Posterior vena cava (tissue), 2 donors: Measurements from ENCODE around the gene L3MBTL3. TPM values are rescaled to one million over a fixed set of nuclear protein-coding genes. Genes with fewer than 3 reads are reported as not detected.

Experiments used
- DNase-seq: peaks from one replicate; pipeline ENCODE4 v3.0.0-alpha.2; 2020; ENCODE audit warnings: low spot score
- intact Hi-C, 2 donors: fragments of 100-400 bp; cut with DNase I; formaldehyde crosslinking; loops; one replicate each; pipeline versions ENCODE4 v1.14.1 to v1.14.2; 2022 to 2023
- long read RNA-seq, 2 donors: library from polyadenylated mRNA; unstranded; transcript quantifications; one replicate each; pipeline ENCODE4 v2.0.0, GENCODE V29; 2020 to 2021
- total RNA-seq, 2 donors: library from RNA; stranded (reverse); fragmentation: NEBNext Ultra II Directional; extraction: Animal tissue kit (Norgen Biotek cat#: 25700); gene quantifications; one replicate each; pipeline ENCODE4 v1.2.1, GENCODE V29; 2021
- donor health status: DM: yes; HTN: yes; CAD: no.
- donor health status: DM: yes; HTN: yes; CAD: no.

Gene L3MBTL3
- total RNA-seq: 10 to 100 TPM in 1 of 2 donors, 1 to 10 TPM in 1; 6.4 to 10.5 TPM
- long read RNA-seq, donor 1, partial matches to known transcripts: 0 of 1 reads
- long read RNA-seq, donor 1, other reads (novel, unspliced or antisense): 0 of 1 reads
- long read RNA-seq, donor 2, partial matches to known transcripts: 0 of 5 reads
- long read RNA-seq, donor 2, other reads (novel, unspliced or antisense): 5 of 5 reads

DNA sequence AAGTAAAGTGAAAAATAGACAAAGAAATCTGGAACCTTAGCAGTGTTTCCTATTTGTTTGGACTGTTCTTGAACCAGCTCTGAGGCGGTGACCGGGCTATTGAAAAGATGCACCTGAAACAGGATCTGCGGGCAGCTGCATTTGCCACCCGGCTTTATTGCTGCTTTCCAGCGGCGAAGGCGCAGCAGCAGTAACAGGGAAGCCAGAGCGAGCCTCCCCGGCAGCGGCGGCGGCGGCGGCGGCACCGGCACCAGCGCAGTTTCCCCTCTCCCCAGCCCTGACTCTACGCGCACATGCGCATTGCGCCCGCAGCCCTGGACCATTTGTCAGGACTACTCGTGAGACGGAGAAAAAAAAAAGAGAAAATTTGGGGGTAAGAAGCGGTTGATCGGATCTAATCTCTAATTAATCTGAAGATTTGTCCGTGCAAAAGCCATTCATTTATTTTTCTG lies at the start of gene L3MBTL3:
Gene L3MBTL3 (plus strand): TSS at position 290 of the 452 bp plus-strand sequence. CDS start 24,119 bp downstream, outside the sequence.
- DNase-seq: peak; percentile 96
- intact Hi-C loops: loop anchor here (1.0 to 10.0 kb wide), 2 partner anchors 29 to 424 kb away; no protein-coding TSS in a partner anchor

DNA sequence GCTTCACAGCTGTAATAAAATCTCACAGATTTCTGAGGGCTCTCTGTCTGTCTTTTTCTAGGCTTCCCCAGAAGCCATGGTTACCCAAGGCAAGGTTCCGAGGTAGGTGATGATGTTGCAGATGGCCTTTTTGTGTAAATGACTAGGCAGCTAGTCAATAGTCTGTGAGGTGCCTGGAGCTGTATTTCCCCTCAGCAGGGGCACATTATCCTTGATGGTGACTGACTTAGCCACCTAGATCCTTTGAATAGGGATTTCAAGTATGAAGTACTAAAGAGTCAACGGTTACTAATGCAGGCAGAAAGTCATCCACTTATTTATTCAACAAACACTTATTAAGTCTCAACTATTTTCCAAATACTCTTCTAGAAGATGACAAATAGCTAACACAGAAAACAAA lies 49.3 kb upstream of the L3MBTL3 start:
- DNase-seq: no peak
- intact Hi-C loops: no loop called here

DNA sequence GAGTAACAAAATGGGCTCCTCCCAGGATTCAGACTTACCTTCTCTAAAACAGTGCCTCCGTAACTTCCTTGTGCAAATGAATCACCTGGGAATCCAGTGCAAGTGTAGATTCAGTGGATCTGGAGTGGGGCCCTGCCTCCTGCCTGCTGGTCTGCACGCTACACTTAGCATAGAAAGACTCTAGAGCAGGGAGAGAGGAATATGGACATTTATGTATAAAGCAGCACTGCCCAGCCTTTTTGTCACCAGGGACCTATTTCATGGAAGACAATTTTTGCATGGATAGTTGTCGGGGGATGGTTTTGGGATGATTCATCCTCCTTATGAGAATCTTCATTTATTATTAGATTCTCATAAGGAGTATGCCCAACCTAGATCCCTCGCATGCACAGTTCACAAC lies 42.3 kb upstream of the L3MBTL3 start:
- intact Hi-C loops: no loop called here
- DNase-seq: no peak

DNA sequence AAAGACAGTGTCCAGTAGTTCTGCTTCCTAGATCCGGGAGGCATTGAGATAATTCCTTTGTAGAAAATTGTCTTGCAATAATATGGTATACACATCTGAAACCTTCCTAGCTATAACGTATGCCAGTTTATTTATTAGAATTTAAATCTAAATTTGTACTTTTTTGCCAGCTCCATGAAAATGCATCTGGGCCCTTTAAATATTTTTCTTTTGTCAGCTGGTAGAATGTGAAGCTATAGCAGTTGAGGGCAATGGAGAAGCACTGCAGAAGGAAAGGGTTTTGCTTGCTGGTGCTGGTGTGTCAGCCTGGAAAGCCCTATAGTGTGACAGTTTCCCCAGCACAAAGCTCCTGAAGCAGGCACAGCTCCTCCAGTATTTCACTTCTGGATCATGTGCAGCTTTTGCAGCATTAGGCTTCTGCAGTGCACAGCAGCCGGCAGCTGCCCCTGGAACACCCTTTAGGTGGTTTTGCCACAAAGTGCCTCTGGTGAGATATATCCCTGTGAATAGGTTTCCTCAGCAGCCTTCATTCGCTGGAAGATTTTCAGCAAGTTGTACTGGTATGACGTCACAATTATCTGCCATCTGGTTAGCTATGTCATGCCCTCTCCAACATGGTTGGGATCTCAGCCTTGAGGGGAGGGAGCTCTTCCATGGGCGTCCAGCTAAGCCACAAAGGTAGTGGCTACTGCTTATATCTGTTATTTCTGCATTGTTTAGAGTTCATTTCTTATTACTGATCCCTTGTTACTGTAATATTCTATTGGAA lies 40.0 kb upstream of the L3MBTL3 start:
- intact Hi-C loops: no loop called here
- DNase-seq: no peak

DNA sequence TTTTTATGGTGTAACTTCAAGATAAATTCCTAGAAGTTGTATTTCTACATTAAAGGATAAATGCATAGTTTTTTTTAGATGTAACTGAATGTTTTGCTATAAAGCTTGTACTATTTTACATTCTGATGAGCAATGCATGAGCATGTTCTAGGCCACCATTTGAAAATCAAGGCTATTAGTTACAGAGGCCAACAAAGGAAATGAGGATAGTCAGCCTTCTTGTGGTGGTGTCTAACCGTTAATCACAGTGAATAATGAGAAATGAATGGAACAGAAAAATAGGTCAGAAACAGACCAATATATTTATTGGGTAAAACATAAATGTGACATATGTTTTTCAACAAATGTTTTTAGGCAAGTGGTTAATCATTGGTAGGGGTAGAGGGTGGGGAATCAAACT lies 37.6 kb upstream of the L3MBTL3 start:
- no peak for DNase-seq
- intact Hi-C loops: no loop called here

DNA sequence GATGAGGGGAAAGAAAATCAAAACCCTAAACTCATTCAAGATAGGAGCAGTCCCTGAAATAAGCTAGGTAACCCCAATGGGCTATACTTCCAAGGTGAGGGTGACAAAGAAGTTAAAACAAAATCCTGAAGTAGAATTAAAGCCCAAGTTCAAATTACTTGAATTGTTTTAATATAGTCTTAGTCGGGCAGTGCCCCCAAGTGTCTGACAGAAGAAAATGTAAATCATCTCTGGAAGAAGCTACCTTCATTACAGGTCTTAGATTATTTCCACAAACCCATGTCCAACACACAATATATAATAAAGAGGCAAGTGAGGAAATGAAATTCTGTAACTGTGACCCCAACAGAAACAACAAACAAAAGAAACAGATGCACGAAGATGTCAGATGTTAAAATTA lies 36.8 kb upstream of the L3MBTL3 start:
- no peak for DNase-seq
- intact Hi-C loops: no loop called here

DNA sequence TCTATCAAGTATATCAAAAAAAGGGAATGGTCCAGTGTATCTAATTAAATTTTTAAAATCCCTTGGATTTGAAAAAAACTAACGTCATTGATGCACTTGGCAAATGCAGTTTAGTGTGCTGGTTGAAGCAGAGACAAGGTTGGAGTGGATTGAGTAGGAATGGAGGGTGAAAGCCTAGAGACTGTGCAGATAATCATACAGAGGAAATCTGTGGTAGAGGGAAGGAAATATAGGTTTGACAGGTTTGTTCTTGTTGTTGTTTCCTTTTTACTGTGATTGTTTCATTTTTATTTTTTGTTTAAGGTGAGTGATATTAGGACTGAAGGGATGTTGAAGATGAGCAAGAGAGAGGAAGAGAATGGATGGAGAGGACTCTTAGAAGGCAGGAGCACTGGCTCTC lies 29.0 kb upstream of the L3MBTL3 start:
- DNase-seq: no peak
- intact Hi-C loops: loop anchor here in 1 of 2 donors (1.0 kb wide), 1 partner anchor 29 kb away; the partner anchor contains the start of gene L3MBTL3

DNA sequence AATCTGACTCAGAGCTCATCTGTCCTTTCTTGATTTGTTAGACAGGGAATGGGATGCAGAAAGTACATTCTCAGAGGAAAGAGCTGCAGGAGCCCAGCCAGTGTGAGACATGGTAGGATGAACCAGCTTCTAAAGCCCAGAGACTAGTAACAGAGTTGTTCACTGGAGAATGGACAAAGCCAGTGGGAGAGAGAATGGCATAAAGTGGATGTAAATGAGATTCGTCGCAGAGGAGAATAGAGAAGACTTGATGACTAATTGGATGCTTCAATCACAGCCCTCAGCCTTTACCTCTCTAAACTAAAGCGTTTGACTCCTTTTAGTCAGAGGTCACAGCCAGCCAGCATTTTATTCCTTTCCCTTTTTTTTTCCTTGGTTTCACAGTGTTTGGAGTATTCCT lies 25.5 kb upstream of the L3MBTL3 start:
- DNase-seq: no peak
- intact Hi-C loops: no loop called here

DNA sequence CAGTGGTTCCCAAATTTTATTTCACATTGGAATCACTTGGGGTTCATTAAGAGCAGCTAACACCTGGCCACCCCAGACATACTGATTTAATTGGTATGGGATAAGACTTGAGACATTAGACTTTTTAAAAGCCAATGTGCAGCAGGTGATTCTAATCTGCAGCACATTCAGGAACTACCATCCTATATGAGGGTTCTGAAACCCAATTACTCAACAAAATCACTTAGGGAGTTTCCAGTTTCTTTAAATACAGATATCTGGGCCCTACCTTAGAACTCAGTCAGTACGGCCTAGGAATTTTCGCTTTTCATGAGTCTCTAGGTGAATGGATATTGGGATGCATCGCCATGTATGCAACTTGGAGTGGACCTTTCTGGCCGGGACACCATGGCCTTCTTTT lies 24.0 kb upstream of the L3MBTL3 start:
- DNase-seq: no peak
- intact Hi-C loops: no loop called here

DNA sequence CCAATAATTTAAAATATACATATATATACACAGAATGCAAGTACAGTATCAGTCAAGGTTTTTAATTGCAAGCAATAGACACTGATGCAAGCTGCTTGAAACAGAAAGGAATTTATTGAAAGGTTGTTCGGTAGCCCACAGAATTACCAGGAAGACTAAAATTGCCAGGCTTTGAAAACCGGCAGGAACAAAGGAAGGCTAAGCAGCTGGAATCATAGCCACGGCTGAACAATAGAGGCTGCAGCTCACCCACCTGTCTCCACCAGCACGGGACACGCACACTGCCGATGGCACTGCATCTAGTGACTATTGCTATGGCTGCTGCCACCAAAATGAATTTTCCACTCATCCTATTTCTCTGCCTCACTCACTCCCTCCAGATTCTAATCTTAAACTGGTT lies 22.0 kb upstream of the L3MBTL3 start:
- intact Hi-C loops: no loop called here
- DNase-seq: no peak

DNA sequence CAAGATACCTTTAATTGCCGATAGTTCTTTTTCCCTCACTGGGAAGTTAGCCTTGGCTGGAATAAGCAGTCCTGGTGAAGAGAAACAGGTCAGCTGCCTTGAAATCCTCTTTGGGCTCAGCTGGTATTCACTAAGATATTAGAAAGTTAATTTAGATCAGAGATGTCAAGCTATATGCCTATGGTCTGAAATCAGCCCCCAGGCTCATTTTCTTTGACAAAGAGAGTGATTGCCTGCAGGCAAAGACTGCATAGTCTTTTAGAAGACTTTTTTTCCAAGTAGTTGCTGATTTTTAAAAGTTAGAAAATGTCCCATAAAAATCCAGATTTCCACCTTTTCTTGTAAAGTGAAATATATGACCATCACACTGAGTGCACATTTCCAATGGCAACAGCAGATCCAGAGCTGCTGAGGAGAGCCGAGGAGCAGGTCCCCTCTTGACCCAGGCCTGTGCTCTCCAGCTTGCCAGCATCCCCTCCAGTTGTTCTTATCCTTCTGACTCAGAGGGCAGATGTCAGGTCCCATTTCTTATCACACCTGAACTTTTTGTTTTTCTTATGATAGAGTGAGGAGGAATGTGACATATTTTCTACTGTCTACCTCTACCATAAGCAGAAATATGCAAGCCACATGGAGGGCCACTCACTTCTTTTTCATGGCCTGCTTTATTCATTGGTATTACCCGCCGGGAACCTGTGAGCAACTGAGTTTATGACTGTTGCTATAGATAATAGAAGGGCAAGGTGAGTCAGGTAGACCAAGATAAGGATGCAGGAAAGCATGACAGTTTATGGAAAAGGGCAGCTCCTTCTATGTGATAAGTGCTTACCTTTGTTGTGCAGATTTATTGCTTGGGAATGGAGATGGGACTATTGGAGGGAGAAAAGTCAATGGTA lies 17.6 kb upstream of the L3MBTL3 start:
- intact Hi-C loops: no loop called here
- no peak for DNase-seq

DNA sequence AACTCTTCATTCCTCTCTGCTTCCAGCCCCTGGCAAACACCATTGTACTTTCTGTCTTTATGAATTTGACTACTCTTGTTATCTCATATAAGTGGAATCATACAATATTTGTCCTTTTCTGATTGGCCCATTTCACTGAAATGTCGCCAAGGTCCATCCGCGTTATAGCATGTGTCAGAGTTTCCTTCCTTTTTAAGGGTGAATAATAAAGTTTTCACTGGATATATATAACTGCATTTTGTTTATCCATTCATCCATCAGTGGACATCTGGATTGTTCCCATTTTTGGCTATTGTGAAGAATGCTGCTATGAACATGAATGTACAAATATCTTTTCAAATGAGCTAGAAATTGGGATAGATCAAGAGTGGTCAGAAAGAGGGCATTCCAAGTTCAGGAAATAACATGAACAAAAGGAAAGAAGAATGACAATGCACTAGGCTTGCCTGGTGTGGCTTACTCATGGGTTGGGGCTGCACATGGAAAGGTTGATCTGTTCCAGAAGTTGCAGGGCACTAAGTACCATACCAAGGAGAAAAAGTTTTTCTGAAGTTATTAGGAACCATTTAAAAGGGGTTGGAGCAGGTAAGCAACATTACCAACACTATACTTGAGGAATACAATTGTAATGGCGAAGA lies 10.0 kb upstream of the L3MBTL3 start:
- DNase-seq: no peak
- intact Hi-C loops: no loop called here

DNA sequence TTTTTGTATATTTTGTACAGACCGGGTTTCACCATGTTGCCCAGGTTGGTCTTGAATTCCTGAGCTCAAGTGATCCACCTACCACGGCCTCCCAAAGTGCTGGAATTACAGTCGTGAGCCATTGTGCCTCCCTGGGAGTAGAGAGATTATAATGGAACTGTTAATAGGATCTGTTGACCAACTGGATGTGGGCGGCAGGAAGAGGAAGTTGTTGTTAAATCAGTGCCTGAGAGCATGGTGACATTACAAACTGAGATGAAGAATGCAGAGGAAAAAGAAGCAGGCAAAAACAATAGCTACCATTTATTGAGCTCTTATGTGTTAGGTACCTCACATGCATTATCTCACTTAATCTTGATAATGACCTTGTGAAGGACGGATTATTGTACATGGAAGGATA lies 9.2 kb upstream of the L3MBTL3 start:
- DNase-seq: no peak
- intact Hi-C loops: no loop called here

DNA sequence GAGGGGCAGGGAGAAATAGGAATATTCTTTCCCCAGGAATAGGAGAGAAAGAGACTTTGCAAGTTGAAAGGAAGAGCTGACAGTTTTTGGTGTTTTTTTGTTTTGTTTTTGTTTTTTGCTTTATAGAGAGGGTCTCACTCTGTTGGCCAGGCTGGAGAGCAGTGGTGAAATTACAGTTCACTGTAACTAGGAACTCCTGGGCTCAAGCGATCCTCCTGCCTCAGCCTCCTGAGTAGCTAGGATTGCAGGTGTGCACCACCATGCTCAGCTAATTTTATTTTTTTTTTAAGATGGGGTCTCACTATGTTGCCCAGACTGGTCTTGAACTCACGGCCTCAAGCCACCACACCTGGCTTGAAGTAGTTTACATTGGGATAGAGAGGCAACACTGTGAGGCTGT lies 8.0 kb upstream of the L3MBTL3 start:
- intact Hi-C loops: loop anchor here in 1 of 2 donors (10.0 kb wide), 1 partner anchor 416 kb away; no protein-coding TSS in a partner anchor
- DNase-seq: no peak

DNA sequence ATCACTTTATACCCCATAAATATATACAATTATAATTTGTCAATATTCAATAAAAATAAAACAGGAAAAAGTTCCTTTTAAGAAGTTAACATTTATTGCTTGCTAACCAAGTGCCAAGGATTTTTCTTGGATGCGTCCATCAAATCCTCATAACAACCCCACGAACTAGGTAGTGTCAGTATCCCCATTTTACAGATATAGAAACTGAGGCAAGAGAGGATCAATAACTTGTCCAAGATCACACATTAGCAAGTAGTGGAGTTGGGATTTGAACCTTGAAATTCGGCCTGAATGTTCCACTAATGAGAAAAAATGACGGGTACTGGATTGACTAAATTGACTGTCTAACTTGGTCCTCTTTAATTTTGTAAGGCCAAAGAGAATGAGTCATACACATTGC lies 5.7 kb upstream of the L3MBTL3 start:
- intact Hi-C loops: loop anchor here in 1 of 2 donors (10.0 kb wide), 1 partner anchor 418 kb away; no protein-coding TSS in a partner anchor
- no peak for DNase-seq

DNA sequence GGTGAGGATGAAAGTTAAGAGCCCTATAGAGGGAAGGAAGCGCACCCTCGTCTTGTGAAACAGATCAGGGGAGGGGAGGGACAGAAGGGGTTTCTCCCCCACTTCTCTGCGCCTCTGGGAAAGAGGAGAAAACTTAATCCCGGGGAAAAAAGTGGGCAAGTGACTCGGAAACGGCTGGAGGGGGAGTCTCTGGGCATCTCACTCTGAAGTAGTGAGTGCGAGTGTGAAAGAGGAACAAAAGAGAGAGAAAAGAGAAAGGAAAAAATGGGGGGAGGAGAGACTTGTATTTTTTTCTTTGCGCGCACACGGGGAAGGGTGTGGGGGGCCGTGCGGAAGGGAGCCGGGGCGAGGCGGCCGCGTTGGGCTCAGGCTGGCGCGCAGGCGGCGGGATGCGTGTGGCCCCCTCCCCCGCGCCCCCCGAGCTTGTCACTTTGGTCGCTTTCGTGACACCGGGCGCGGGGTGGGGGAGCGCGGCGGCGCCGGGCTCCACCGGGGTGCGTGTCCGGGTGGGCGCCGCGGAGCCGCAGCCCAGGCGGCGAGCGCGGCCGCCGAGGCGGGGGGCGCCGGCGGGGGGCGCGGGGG lies 454 bp downstream of the L3MBTL3 start:
- intact Hi-C loops: loop anchor here (1.0 to 10.0 kb wide), 2 partner anchors 30 to 424 kb away; no protein-coding TSS in a partner anchor
- no peak for DNase-seq

DNA sequence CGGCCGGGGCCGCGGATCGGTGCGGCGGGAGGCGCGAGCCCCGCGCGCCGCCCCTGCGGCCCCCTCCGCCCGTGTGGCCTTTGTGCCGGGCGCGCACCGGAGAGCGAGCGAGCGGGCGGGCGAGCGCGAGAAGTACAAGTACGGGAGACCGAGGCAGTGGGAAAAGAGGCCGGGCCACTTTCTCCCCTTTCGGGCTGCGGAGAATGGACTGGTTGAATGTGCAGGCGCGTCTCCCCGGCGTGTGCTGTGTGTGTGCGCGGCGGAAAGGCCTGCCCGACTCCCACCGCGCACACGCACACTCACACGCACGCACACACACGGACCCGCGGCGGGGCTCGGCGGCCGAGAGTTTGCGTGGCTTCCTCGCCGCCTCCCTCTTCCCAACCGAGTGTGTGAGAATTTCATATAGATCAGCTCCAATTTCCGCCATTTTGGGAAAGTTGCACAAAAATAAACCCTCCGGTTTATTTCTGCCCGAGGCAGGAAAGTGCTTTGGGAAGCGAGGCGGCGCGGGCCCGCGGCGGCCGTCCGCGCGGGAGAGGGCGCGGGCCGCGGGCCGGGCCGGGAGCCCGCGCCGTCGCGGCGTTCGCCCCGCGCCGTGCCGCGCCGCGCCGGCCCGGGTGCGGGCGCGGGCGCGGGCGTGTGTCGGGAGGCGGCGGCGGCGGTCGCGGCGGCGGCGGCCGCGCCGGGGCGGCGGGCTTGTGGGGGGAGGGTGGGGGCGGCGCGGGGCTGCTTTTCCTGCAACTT lies 1.1 kb downstream of the L3MBTL3 start:
- intact Hi-C loops: loop anchor here in 1 of 2 donors (10.0 kb wide), 1 partner anchor 425 kb away; no protein-coding TSS in a partner anchor
- no peak for DNase-seq
